CD14-positive monocyte (primary cell): ENCODE measurements around the gene TPM2. TPM values are rescaled to one million over a fixed set of nuclear protein-coding genes. Genes with fewer than 3 reads are reported as not detected.

ENCODE experiments used
- DNase-seq, 3 donors: peaks; one replicate each; pipeline ENCODE4 v3.0.0-alpha.2; 2011 to 2022
- H2AFZ ChIP-seq: 2 replicates; pipeline ENCODE4 v1.6.0; 2012; ENCODE audit warnings: mild to moderate bottlenecking, low read depth, low read length, inconsistent platforms; ENCODE audit not compliant: insufficient read depth, poor library complexity, severe bottlenecking
- H3K27ac ChIP-seq, 2 donors: 1 replicate in 1 of 2; 2 replicates in 1 of 2; pipeline ENCODE4 v1.5.1; 2012 to 2013; ENCODE audit warnings: low read length in 2 of 2, control low read depth in 1 of 2, inconsistent platforms in 1 of 2, low read depth in 1 of 2, mild to moderate bottlenecking in 1 of 2
- H3K27me3 ChIP-seq, 2 donors: one replicate each; pipeline versions ENCODE4 v1.6.0 to v1.6.1; 2011 to 2013; ENCODE audit warnings: low read length in 2 of 2; ENCODE audit not compliant: control insufficient read depth in 2 of 2, insufficient read depth in 2 of 2
- H3K36me3 ChIP-seq, 2 donors: replicated peaks in 1 of 2; 1 replicate in 1 of 2; 2 replicates in 1 of 2; pipeline versions ENCODE4 v1.5.1 to v1.6.1; 2012 to 2013; ENCODE audit warnings: low read length in 2 of 2, control low read depth in 1 of 2, inconsistent platforms in 1 of 2, mild to moderate bottlenecking in 1 of 2; ENCODE audit not compliant: insufficient read depth in 2 of 2, control insufficient read depth in 1 of 2
- H3K4me1 ChIP-seq, 2 donors: 1 replicate in 1 of 2; 2 replicates in 1 of 2; pipeline versions ENCODE4 v1.5.1 to v1.6.1; 2012 to 2013; ENCODE audit warnings: low read length in 2 of 2, control low read depth in 1 of 2, inconsistent platforms in 1 of 2, mild to moderate bottlenecking in 1 of 2, moderate library complexity in 1 of 2; ENCODE audit not compliant: insufficient read depth in 2 of 2, control insufficient read depth in 1 of 2
- H3K4me2 ChIP-seq: replicated peaks from 2 replicates; pipeline ENCODE3; 2012; ENCODE audit warnings: low read length, moderate library complexity, mild to moderate bottlenecking; ENCODE audit not compliant: poor library complexity, severe bottlenecking; ENCODE audit errors: extremely low read depth
- H3K4me3 ChIP-seq, 3 experiments: fragments of 200-600 bp in 1 of 3; sonication (generic) in 1 of 3; replicated peaks in 1 of 3; 1 replicate in 2 of 3; 2 replicates in 1 of 3; pipeline ENCODE4 v1.5.1; 2011 to 2013; ENCODE audit warnings: low read length in 3 of 3, mild to moderate bottlenecking in 3 of 3, control low read depth in 2 of 3, low read depth in 2 of 3, inconsistent platforms in 1 of 3, moderate library complexity in 1 of 3
- H3K79me2 ChIP-seq: 2 replicates; pipeline ENCODE4 v1.6.0; 2012; ENCODE audit warnings: mild to moderate bottlenecking, control low read depth, inconsistent platforms, low read length, moderate library complexity; ENCODE audit not compliant: insufficient read depth
- H3K9ac ChIP-seq: 2 replicates; pipeline ENCODE4 v1.6.0; 2017; ENCODE audit warnings: low read length, mild to moderate bottlenecking; ENCODE audit not compliant: insufficient read depth, poor library complexity, severe bottlenecking
- H3K9me3 ChIP-seq, 2 donors: replicated peaks in 1 of 2; 1 replicate in 1 of 2; 2 replicates in 1 of 2; pipeline versions ENCODE4 v1.5.1 to v1.6.1; 2012 to 2013; ENCODE audit warnings: low read length in 2 of 2, control low read depth in 1 of 2; ENCODE audit not compliant: control insufficient read depth in 1 of 2, insufficient read depth in 1 of 2
- H4K20me1 ChIP-seq: 2 replicates; pipeline ENCODE4 v1.6.0; 2012; ENCODE audit warnings: mild to moderate bottlenecking, low read length, control low read depth, moderate library complexity; ENCODE audit not compliant: insufficient read depth
- H3K27ac Mint-ChIP-seq, 7 donors: one replicate each; pipeline ENCODE4 v1.8.0; 2020; ENCODE audit warnings: mild to moderate bottlenecking in 7 of 7, mixed read lengths in 7 of 7, moderate library complexity in 6 of 7, inconsistent platforms in 2 of 7
- H3K27me3 Mint-ChIP-seq, 3 donors: one replicate each; pipeline ENCODE4 v1.8.0; 2021 to 2022; ENCODE audit warnings: low read depth in 3 of 3, mild to moderate bottlenecking in 3 of 3, mixed read lengths in 3 of 3, moderate library complexity in 3 of 3, inconsistent platforms in 1 of 3
- H3K36me3 Mint-ChIP-seq, 2 donors: one replicate each; pipeline ENCODE4 v1.8.0; 2020; ENCODE audit warnings: mixed read lengths in 2 of 2, inconsistent platforms in 1 of 2, mild to moderate bottlenecking in 1 of 2
- H3K4me1 Mint-ChIP-seq: one replicate; pipeline ENCODE4 v1.8.0; 2020; ENCODE audit warnings: mild to moderate bottlenecking, mixed read lengths
- H3K4me3 Mint-ChIP-seq, 2 donors: one replicate each; pipeline ENCODE4 v1.8.0; 2020; ENCODE audit warnings: mild to moderate bottlenecking in 2 of 2, mixed read lengths in 2 of 2, moderate library complexity in 1 of 2
- H3K9me3 Mint-ChIP-seq, 7 donors: one replicate each; pipeline ENCODE4 v1.8.0; 2020 to 2022; ENCODE audit warnings: mixed read lengths in 7 of 7, mild to moderate bottlenecking in 6 of 7, moderate library complexity in 6 of 7, inconsistent platforms in 2 of 7
- CTCF ChIP-seq: fragments of 200-600 bp; IDR thresholded peaks from one replicate; pipeline ENCODE4 v1.8.0; 2022; ENCODE audit warnings: antibody characterized with exemption, mild to moderate bottlenecking
- WGBS: methylation state at CpG from one replicate; pipeline ENCODE4 v1.1.5; 2013; ENCODE audit warnings: missing lambda C conversion rate; ENCODE audit not compliant: insufficient coverage; 5-methylcytosine and 5-hydroxymethylcytosine counted together
- intact Hi-C, 2 donors: fragments of 100-400 bp; cut with micrococcal nuclease; formaldehyde crosslinking; loops; one replicate each; pipeline versions ENCODE4 v1.15.0 to v1.15.1; 2023
- polyA plus RNA-seq, 3 donors: library from polyadenylated mRNA; depleted of rRNA in 1 of 3; unstranded in 2 of 3; stranded (reverse) in 1 of 3; fragments of 300-500 nt in 2 of 3; fragments of >200 nt in 1 of 3; fragmentation: Illumina TruSeq in 2 of 3; gene quantifications; 1 replicate in 2 of 3; 2 replicates in 1 of 3; pipeline ENCODE4 v1.2.3, GENCODE V29; 2012 to 2021

Gene TPM2
- polyA plus RNA-seq, 3 donors, result 7.7 TPM; not detected in 2

GRCh38 chr9:35729700-35730485 lies 40.2 kb upstream of the TPM2 start:
- Histone ChIP-seq H3K4me3 (peak overlapping the region; percentile 84 to 95 (median 85)), H3K36me3 (peaks cover 16 to 42% of the 10 kb centered on the region in 2 donors), H2AFZ (no peak overlapping the region), H3K79me2 (peaks cover 84% of the 10 kb centered on the region), H4K20me1 (peaks cover 59% of the 10 kb centered on the region), H3K4me2 (peak overlapping the region; percentile 87), H3K4me1 (peaks cover 61 to 69% of the 10 kb centered on the region in 2 donors), H3K9ac (peak overlapping the region; percentile 38), H3K27ac (peak overlapping the region; percentile 84 to 95), H3K9me3 (no peaks in the 10 kb centered on the region), H3K27me3 (no peaks in the 10 kb centered on the region)
- H3K4me1 Mint-ChIP-seq, result peaks cover 14% of the 10 kb centered on the region
- no peaks in the 10 kb centered on the region for H3K9me3 Mint-ChIP-seq
- no peak overlapping the region for H3K4me3 Mint-ChIP-seq
- H3K27me3 Mint-ChIP-seq, result peaks cover 0 to 3% (median 0%) of the 10 kb centered on the region in 3 donors
- H3K27ac Mint-ChIP-seq, result no peak overlapping the region
- intact Hi-C loops, result loop anchor here (5.0 to 10.0 kb wide), 5 partner anchors 73 to 618 kb away; partner anchors contain the start of genes TESK1 (in 2 of the 2), CCDC107 (in 1 of the 2), FAM221B (in 1 of the 2) and RMRP (in 1 of the 2)
- WGBS, result 0% methylated on average over 6 of the region's 6 CpGs
- H3K36me3 Mint-ChIP-seq, result peaks cover 24 to 26% of the 10 kb centered on the region in 2 donors
- DNase-seq, result peak; percentile 80 to 86 (median 80)
- peak; percentile 76 for TF ChIP-seq CTCF

GRCh38 chr9:35729101-35729500 lies 39.4 kb upstream of the TPM2 start:
- no peak for DNase-seq
- Mint-ChIP-seq H3K4me3 (no peak overlapping the region), H3K27me3 (peaks cover 0 to 3% (median 0%) of the 10 kb centered on the region in 3 donors), H3K4me1 (peaks cover 11% of the 10 kb centered on the region), H3K9me3 (no peaks in the 10 kb centered on the region), H3K27ac (no peak overlapping the region), H3K36me3 (peaks cover 18 to 29% of the 10 kb centered on the region in 2 donors)
- Histone ChIP-seq H3K9ac (no peak overlapping the region), H3K4me1 (peaks cover 61 to 68% of the 10 kb centered on the region in 2 donors), H3K4me2 (peak overlapping the region; percentile 87), H3K27ac (peak overlapping the region; percentile 28 to 84), H3K79me2 (peaks cover 88% of the 10 kb centered on the region), H3K4me3 (peak overlapping the region; percentile 84 to 95 (median 85)), H3K27me3 (no peaks in the 10 kb centered on the region), H3K9me3 (no peaks in the 10 kb centered on the region), H4K20me1 (peaks cover 67% of the 10 kb centered on the region), H2AFZ (no peak overlapping the region), H3K36me3 (peaks cover 22 to 44% of the 10 kb centered on the region in 2 donors)
- 0% methylated on average over 1 of the region's 3 CpGs for WGBS
- no peak for TF ChIP-seq CTCF
- intact Hi-C loops, result loop anchor here in 1 of 2 donors (5.0 to 10.0 kb wide), 2 partner anchors 82 to 124 kb away; partner anchors contain the start of gene TESK1
